Stimulated activated CD4-positive, alpha-beta T cell treated with anti-CD3 and anti-CD28 coated beads, Interleukin-12 subunit alpha, Interleukin-12 subunit beta, amount 100 ng/mL, for 48 hours (primary cell): ENCODE data around the gene TPRN.

Experiments
- DNase-seq, 3 donors: peaks; one replicate each; pipeline ENCODE4 v3.0.0-alpha.2; 2020; ENCODE audit warnings: low read depth in 2 of 3, low spot score in 1 of 3

TPRN gene

DNA sequence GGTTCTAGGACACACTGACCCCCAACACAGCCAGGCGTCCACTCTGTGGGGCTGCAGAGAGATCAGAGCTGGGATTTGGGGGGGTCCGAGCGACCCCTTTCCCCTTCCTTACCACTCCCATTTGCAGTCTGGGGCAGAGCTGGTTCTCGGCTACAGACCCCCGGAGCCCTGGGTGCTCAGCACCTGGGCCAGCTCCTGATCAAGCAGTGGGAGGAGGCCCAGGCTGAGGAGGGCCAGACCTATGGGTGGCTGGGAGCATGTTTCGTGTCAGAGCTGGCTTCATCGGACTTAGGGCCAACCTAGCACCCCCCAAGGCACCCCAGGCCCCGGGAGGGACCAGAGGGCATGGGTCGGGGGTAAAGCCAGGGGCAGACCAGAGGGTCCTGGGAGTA is 54.0 kb downstream of the TPRN start:
- DNase-seq: no peak

GRCh38 chr9:137145731-137146526 is 54.6 kb downstream of the TPRN start:
- DNase-seq: no peak

GRCh38 chr9:137143459-137143858 is 57.1 kb downstream of the TPRN start:
- DNase-seq: no peak

GRCh38 chr9:137141976-137142936 is 58.3 kb downstream of the TPRN start:
- DNase-seq: no peak
